Activated CD8-positive, alpha-beta memory T cell treated with anti-CD3 and anti-CD28 coated beads, Interleukin-2, amount 50 U/mL, for 48 hours (primary cell): Measurements from ENCODE around the gene NOP14.
"Not testable (repeated sequence)": the region's sequence is repeated elsewhere in the genome, so short reads cannot be mapped to it uniquely, and the experiment has no call there.

Experiments used
- DNase-seq: peaks from one replicate; pipeline ENCODE4 v3.0.0-alpha.2; 2020

The NOP14 gene

GRCh38 chr4:2961421-2961810, 1.8 kb downstream of the NOP14 start:
- peak; percentile 74 for DNase-seq

- not testable (repeated sequence) for DNase-seq
Measured at GRCh38 chr4:2960450-2960849, 2.8 kb downstream of the NOP14 start.

- DNase-seq: no peak
Measured at GRCh38 chr4:2958446-2958845, 4.8 kb downstream of the NOP14 start.

GRCh38 chr4:2955186-2956044, 7.8 kb downstream of the NOP14 start:
- DNase-seq: not testable (repeated sequence)

GRCh38 chr4:2954358-2955185, 8.6 kb downstream of the NOP14 start:
- DNase-seq: peak; percentile 87

- no peak for DNase-seq
Measured at GRCh38 chr4:2953496-2953895, 9.7 kb downstream of the NOP14 start.

- no peak for DNase-seq
Measured at GRCh38 chr4:2950221-2950989, 12.8 kb downstream of the NOP14 start.

GRCh38 chr4:2949782-2950125, 13.5 kb downstream of the NOP14 start:
- no peak for DNase-seq

GRCh38 chr4:2948895-2949781, 14.1 kb downstream of the NOP14 start:
- DNase-seq: no peak

- DNase-seq: no peak
Measured at GRCh38 chr4:2947926-2948325, 15.3 kb downstream of the NOP14 start.

- no peak for DNase-seq
Measured at GRCh38 chr4:2946812-2947600, 16.2 kb downstream of the NOP14 start.

GRCh38 chr4:2945619-2946604, 17.3 kb downstream of the NOP14 start:
- not testable (repeated sequence) for DNase-seq

- DNase-seq: no peak
Measured at GRCh38 chr4:2944586-2945526, 18.4 kb downstream of the NOP14 start.

- no peak for DNase-seq
Measured at GRCh38 chr4:2944091-2944482, 19.1 kb downstream of the NOP14 start.

GRCh38 chr4:2943364-2944090, 19.7 kb downstream of the NOP14 start:
- no peak for DNase-seq

GRCh38 chr4:2942532-2943363, 20.5 kb downstream of the NOP14 start:
- DNase-seq: peak; percentile 53

GRCh38 chr4:2942037-2942531, 21.1 kb downstream of the NOP14 start:
- peak; percentile 57 for DNase-seq
